Neural progenitor cell (in vitro differentiated cells): Measurements from ENCODE around the gene REV3L. TPM values are rescaled to one million over a fixed set of nuclear protein-coding genes. Genes with fewer than 3 reads are reported as not detected.
A peak's percentile ranks its signal among the peaks of the same experiment; 100 is the strongest.
"Not testable (repeated sequence)": the region's sequence is repeated elsewhere in the genome, so short reads cannot be mapped to it uniquely, and the experiment has no call there.

Source experiments
- DNase-seq: peaks from one replicate; pipeline ENCODE4 v3.0.0-alpha.2; 2016; ENCODE audit warnings: low spot score
- H2AFZ ChIP-seq: fragments of 200-600 bp; sonication (generic); replicated peaks from 2 replicates; pipeline ENCODE4 v1.6.1; 2016; ENCODE audit warnings: antibody characterized with exemption
- H3F3A ChIP-seq: fragments of 200-600 bp; sonication (generic); 2 replicates; pipeline ENCODE4 v1.6.1; 2016; ENCODE audit warnings: antibody characterized with exemption, low read depth
- H3K27ac ChIP-seq: fragments of 200-600 bp; sonication (generic); 2 replicates; pipeline ENCODE4 v1.5.1; 2016; ENCODE audit warnings: mild to moderate bottlenecking
- H3K27me3 ChIP-seq: fragments of 200-600 bp; sonication (generic); 2 replicates; pipeline ENCODE4 v1.6.1; 2016; ENCODE audit warnings: mild to moderate bottlenecking, moderate library complexity
- H3K36me3 ChIP-seq: fragments of 200-600 bp; sonication (generic); 2 replicates; pipeline ENCODE4 v1.5.1; 2016
- H3K4me1 ChIP-seq: fragments of 200-600 bp; sonication (generic); 2 replicates; pipeline ENCODE4 v1.6.1; 2016; ENCODE audit warnings: mixed run types
- H3K4me2 ChIP-seq: fragments of 200-600 bp; sonication (generic); 2 replicates; pipeline ENCODE4 v1.6.1; 2016
- H3K4me3 ChIP-seq: fragments of 200-600 bp; sonication (generic); 2 replicates; pipeline ENCODE4 v1.5.1; 2016
- H3K79me2 ChIP-seq: fragments of 200-600 bp; sonication (generic); 2 replicates; pipeline ENCODE4 v1.6.1; 2016; ENCODE audit warnings: low read depth
- H3K9ac ChIP-seq: fragments of 200-600 bp; sonication (generic); 2 replicates; pipeline ENCODE4 v1.6.1; 2016
- H3K9me3 ChIP-seq: fragments of 200-600 bp; sonication (generic); 2 replicates; pipeline ENCODE4 v1.5.1; 2016; ENCODE audit warnings: low read depth
- H4K20me1 ChIP-seq: fragments of 200-600 bp; sonication (generic); 2 replicates; pipeline ENCODE4 v1.6.1; 2016; ENCODE audit warnings: low read depth
- H3K27ac Mint-ChIP-seq: 3 replicates; pipeline ENCODE4 v1.8.0; 2021; ENCODE audit warnings: mixed read lengths
- H3K27me3 Mint-ChIP-seq: 2 replicates; pipeline ENCODE4 v1.8.0; 2022; ENCODE audit warnings: low read depth, mild to moderate bottlenecking, inconsistent platforms, moderate library complexity, mixed read lengths; ENCODE audit not compliant: insufficient read depth
- H3K36me3 Mint-ChIP-seq: 3 replicates; pipeline ENCODE4 v1.8.0; 2021; ENCODE audit warnings: mixed read lengths
- H3K4me1 Mint-ChIP-seq: 3 replicates; pipeline ENCODE4 v1.8.0; 2021; ENCODE audit warnings: mixed read lengths
- H3K4me3 Mint-ChIP-seq: 3 replicates; pipeline ENCODE4 v1.8.0; 2021; ENCODE audit warnings: mild to moderate bottlenecking, moderate library complexity, mixed read lengths
- H3K9me3 Mint-ChIP-seq: 3 replicates; pipeline ENCODE4 v1.8.0; 2020; ENCODE audit warnings: mixed read lengths
- EZH2 ChIP-seq: fragments of 200-600 bp; sonication (generic); IDR thresholded peaks from 2 replicates; pipeline ENCODE4 v1.6.1; 2017; ENCODE audit warnings: antibody characterized with exemption, mild to moderate bottlenecking, moderate library complexity
- EZH2phosphoT487 ChIP-seq: fragments of 200-600 bp; sonication (generic); IDR thresholded peaks from 2 replicates; pipeline ENCODE4 v1.6.1; 2017; ENCODE audit warnings: antibody characterized with exemption
- total RNA-seq: library from RNA; depleted of rRNA; stranded (reverse); fragments of >200 nt; gene quantifications from 2 replicates; pipeline ENCODE4 v1.2.3, GENCODE V29; 2015; ENCODE audit warnings: low replicate concordance
- TF ChIP-seq, protein P1 (sequence below): fragments of 200-600 bp; sonication (generic); IDR thresholded peaks from 2 replicates; pipeline ENCODE4 v1.5.1; 2017; ENCODE audit warnings: antibody characterized with exemption, mild to moderate bottlenecking

Gene REV3L
- total RNA-seq, 1 donor from 2014 or later = 23.5 TPM

DNA sequence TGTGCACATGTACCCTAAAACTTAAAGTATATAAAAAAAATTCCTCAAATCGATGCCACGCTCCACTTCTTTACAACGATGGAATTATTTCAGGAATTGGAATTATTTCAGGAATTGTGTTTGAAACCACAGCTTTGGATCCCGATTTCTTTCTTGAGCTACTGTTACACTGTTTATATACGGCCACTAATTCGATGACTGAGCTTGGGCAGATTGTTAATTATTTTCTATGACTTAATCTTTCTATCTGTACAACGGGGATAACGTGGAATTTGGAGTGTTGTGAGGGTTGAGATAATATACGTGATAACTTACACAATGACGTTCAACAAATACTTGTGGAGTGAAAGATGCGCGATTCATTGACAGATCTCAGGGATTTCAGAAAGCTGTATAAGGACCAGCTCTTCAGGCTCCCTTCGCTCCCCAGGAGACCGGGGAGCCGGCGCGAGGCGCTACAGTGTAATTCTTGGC is 224.4 kb downstream of the REV3L start:
- Histone ChIP-seq H3K4me2 (peak overlapping the region; percentile 65), H3K9me3 (no peaks in the 10 kb centered on the region), H3K27me3 (peaks cover 12% of the 10 kb centered on the region), H4K20me1 (peaks cover 10% of the 10 kb centered on the region), H3K9ac (no peak overlapping the region), H3K4me3 (peak overlapping the region; percentile 15), H3K36me3 (no peaks in the 10 kb centered on the region), H3K79me2 (peaks cover 32% of the 10 kb centered on the region), H3K4me1 (peaks cover 28% of the 10 kb centered on the region), H2AFZ (peak overlapping the region; percentile 86), H3K27ac (no peak overlapping the region), H3F3A (peaks cover 28% of the 10 kb centered on the region)
- TF ChIP-seq, protein P1, sequence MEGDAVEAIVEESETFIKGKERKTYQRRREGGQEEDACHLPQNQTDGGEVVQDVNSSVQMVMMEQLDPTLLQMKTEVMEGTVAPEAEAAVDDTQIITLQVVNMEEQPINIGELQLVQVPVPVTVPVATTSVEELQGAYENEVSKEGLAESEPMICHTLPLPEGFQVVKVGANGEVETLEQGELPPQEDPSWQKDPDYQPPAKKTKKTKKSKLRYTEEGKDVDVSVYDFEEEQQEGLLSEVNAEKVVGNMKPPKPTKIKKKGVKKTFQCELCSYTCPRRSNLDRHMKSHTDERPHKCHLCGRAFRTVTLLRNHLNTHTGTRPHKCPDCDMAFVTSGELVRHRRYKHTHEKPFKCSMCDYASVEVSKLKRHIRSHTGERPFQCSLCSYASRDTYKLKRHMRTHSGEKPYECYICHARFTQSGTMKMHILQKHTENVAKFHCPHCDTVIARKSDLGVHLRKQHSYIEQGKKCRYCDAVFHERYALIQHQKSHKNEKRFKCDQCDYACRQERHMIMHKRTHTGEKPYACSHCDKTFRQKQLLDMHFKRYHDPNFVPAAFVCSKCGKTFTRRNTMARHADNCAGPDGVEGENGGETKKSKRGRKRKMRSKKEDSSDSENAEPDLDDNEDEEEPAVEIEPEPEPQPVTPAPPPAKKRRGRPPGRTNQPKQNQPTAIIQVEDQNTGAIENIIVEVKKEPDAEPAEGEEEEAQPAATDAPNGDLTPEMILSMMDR = no peak
- TF ChIP-seq EZH2 (no peak), EZH2phosphoT487 (no peak)
- Mint-ChIP-seq H3K4me3 (peak overlapping the region; percentile 89), H3K4me1 (peaks cover 36% of the 10 kb centered on the region), H3K36me3 (peaks cover 1% of the 10 kb centered on the region), H3K9me3 (no peaks in the 10 kb centered on the region), H3K27ac (peak overlapping the region; percentile 12), H3K27me3 (no peaks in the 10 kb centered on the region)
- DNase-seq = no peak

DNA sequence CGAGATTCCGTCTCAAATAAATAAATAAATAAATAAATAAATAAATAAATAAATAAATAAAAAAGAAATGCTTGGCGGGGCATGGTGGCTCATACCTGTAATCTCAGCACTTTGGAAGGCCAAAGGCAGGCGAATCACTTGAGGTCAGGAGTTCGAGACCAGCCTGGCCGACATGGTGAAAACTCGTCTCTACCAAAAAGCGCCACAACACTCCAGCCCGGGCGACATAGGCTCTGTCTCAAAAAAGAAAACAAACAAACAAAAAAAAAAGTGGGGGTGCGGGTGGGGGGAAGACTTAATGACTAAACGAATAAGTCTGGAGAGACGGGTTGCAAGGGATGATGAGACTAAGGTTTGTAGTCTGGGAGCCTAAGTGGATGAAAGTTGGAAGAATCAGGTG is 225.0 kb downstream of the REV3L start:
- Histone ChIP-seq H3K4me3 (no peak overlapping the region), H3K79me2 (peaks cover 32% of the 10 kb centered on the region), H3K36me3 (no peaks in the 10 kb centered on the region), H2AFZ (no peak overlapping the region), H3K9me3 (no peaks in the 10 kb centered on the region), H3K9ac (no peak overlapping the region), H3K4me2 (no peak overlapping the region), H3K27me3 (peaks cover 12% of the 10 kb centered on the region), H3K4me1 (peaks cover 28% of the 10 kb centered on the region), H3K27ac (no peak overlapping the region), H4K20me1 (peaks cover 10% of the 10 kb centered on the region), H3F3A (peaks cover 28% of the 10 kb centered on the region)
- Mint-ChIP-seq H3K9me3 (no peaks in the 10 kb centered on the region), H3K4me1 (peaks cover 37% of the 10 kb centered on the region), H3K36me3 (no peaks in the 10 kb centered on the region), H3K27ac (no peak overlapping the region), H3K27me3 (no peaks in the 10 kb centered on the region), H3K4me3 (no peak overlapping the region)
- DNase-seq = no peak
- no peak for TF ChIP-seq EZH2phosphoT487
- TF ChIP-seq, protein P1 = no peak
- TF ChIP-seq EZH2 = no peak

DNA sequence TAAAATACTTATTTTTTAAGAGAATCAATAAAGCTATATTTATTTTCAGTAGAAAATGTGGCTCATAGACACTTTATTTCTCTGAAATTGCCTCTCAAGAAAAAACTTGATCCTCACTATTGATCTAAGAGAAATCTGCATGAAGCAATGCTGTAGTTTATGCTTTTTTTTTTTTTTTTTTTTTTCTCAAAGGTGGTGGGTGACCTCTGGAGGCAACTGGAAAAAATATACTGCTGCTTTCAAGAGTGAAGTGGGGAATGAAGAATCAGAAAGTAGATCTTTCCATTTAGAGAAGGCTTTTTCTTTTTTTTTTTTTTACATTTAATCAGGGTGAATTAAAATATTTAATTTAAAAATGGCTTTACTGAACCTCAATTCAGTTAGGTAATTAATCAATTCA is 226.4 kb downstream of the REV3L start:
- H3K4me2 ChIP-seq = no peak overlapping the region
- peaks cover 12% of the 10 kb centered on the region for H3K27me3 ChIP-seq
- H3K4me3 ChIP-seq = no peak overlapping the region
- no peak overlapping the region for H3K27ac ChIP-seq
- Mint-ChIP-seq H3K4me1 (peaks cover 42% of the 10 kb centered on the region), H3K27ac (no peak overlapping the region), H3K9me3 (no peaks in the 10 kb centered on the region), H3K27me3 (peaks cover 2% of the 10 kb centered on the region), H3K36me3 (no peaks in the 10 kb centered on the region), H3K4me3 (no peak overlapping the region)
- H3K4me1 ChIP-seq = peaks cover 31% of the 10 kb centered on the region
- peaks cover 10% of the 10 kb centered on the region for H4K20me1 ChIP-seq
- peaks cover 21% of the 10 kb centered on the region for H3K79me2 ChIP-seq
- H2AFZ ChIP-seq = no peak overlapping the region
- TF ChIP-seq, protein P1 = peak; percentile 18
- no peak for TF ChIP-seq EZH2phosphoT487
- H3F3A ChIP-seq = peaks cover 34% of the 10 kb centered on the region
- no peaks in the 10 kb centered on the region for H3K36me3 ChIP-seq
- H3K9me3 ChIP-seq = no peaks in the 10 kb centered on the region
- no peak for DNase-seq
- H3K9ac ChIP-seq = no peak overlapping the region

DNA sequence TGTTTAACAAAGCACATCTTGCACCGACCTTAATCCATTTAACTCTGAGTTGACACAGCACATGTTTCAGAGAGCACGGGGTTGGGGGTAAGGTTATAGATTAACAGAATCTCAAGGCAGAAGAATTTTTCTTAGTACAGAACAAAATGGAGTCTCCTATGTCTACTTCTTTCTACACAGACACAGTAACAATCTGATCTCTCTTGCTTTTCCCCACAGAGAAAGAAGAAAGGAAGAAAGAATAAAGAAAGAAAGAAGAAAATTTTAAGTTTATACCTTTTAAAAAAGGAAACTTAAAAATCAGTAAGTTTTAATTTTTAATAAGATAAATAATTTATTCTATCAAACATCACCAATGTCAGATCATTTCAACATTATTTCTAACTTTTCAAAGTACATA is 227.2 kb downstream of the REV3L start:
- not testable (repeated sequence) for H3K9ac ChIP-seq, DNase-seq, H2AFZ ChIP-seq, H3K9me3 Mint-ChIP-seq, H3K36me3 Mint-ChIP-seq, H3K9me3 ChIP-seq, H3K36me3 ChIP-seq, H3K27me3 Mint-ChIP-seq, H3K4me3 ChIP-seq, H3K27ac Mint-ChIP-seq, H3K4me3 Mint-ChIP-seq, H4K20me1 ChIP-seq, H3K27ac ChIP-seq
- H3K79me2 ChIP-seq = peaks cover 14% of the 10 kb centered on the region
- peak overlapping the region; percentile 63 for H3K4me2 ChIP-seq
- H3F3A ChIP-seq = peaks cover 41% of the 10 kb centered on the region
- H3K27me3 ChIP-seq = peaks cover 12% of the 10 kb centered on the region
- peaks cover 34% of the 10 kb centered on the region for H3K4me1 ChIP-seq
- H3K4me1 Mint-ChIP-seq = peaks cover 39% of the 10 kb centered on the region
